Stimulated activated CD4-positive, alpha-beta T cell treated with anti-CD3 and anti-CD28 coated beads, Interleukin-4, amount 100 ng/mL, for 4 hours (primary cell): Measurements from ENCODE around the gene RALBP1.

Source experiments
- DNase-seq, 2 experiments: peaks; one replicate each; pipeline ENCODE4 v3.0.0-alpha.2; 2020

Gene RALBP1

DNA sequence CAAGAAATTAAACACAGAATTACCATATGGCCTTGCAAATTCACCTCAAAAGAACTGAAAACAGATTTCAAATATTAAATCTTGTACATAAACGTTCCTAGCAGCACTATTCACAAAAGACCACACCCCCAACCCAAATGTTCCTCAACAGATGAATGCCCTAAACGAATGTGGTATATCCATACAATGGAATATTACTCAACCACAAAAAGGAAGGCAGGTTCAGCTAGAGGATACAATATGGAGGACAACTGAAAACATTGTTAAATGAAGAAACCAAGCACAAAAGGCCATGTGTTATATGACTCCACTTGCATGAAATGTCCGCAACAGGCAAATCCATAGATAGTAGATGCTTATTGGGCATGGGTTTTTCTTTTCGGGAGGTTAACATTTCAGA is 77.3 kb downstream of the RALBP1 start:
- no peak for DNase-seq

GRCh38 chr18:9557250-9557943 is 82.1 kb downstream of the RALBP1 start:
- no peak for DNase-seq

- no peak for DNase-seq
Observed at GRCh38 chr18:9558387-9559064, 83.2 kb downstream of the RALBP1 start.

DNA sequence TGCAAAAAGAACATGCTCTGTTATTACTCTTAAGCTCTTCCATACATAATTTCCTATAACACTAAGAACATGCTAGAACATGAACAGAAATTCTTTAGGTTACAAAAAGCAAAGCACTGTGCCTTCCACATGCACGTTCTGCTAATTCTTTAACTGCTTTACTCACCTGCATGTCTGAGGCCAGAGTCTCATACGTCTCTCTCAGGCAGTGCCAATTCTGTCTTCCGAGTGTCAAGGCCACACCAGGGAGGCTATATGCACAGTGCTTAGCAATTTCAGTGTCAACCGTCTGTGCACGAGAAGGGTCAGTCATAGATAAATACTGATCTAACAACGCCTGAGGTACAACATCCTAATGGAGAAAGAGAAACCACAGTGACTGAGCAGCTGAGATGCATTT is 83.9 kb downstream of the RALBP1 start:
- no peak for DNase-seq

- no peak for DNase-seq
Observed at GRCh38 chr18:9561759-9562158, 86.4 kb downstream of the RALBP1 start.

GRCh38 chr18:9562584-9562983 is 87.3 kb downstream of the RALBP1 start:
- DNase-seq, result no peak

GRCh38 chr18:9563331-9563730 is 88.0 kb downstream of the RALBP1 start:
- DNase-seq, result no peak

DNA sequence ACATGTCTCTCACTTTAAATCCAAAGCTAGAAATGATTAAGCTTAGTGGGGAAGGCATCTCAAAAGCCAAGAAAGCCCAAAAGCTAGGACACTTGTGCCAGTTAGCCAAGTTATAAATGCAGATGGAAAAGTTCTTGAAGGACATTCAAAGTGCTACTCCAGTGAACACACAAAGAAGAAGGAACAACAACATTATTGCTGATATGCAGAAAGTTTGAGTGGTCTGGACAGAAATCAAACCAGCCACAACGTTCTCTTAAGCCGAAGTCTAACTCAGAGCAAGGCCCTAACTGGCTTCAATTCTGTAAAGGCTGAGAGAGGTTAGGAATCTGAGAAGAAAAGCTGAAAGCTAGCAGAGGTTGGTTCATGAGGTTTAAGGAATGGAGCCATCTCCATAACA is 90.1 kb downstream of the RALBP1 start:
- no peak for DNase-seq

DNA sequence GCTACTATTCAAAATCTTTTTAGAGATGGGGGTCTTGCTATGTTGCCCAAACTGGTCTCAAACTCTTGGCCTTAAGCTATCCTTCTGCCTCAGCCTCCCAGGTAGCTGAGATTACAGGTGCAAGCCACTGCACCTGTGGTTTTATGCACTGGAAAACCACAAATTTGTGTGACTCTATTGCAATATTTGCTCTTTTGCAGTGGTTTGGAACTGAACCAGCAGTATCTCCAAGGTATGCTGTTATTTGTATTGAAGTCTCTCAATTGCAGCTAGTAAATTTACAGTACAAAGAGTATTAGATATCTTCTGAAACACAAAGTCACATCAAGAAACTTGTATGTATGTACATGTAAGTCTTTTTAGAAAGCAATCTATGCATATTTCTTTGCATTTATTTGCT is 92.9 kb downstream of the RALBP1 start:
- no peak for DNase-seq

DNA sequence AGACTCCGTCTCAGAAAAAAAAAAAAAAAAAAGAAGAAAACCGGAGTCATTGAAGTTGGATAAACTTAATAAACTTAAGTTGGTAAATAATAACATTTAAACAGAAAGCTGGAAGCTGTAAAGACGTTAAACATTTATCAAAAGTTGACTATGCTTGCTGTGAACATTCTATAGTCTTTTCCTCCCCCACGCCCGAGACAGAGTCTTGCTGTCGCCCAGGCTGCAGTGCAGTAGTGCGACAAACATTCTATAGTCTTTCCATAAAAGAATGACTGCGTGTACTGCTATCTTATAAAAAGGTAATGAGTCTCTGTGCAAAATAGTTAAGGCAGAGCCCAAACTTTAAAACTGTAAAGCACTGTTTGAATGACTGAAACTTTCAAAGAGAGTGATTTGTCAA is 93.9 kb downstream of the RALBP1 start:
- DNase-seq, result no peak

GRCh38 chr18:9570255-9570654 is 94.9 kb downstream of the RALBP1 start:
- DNase-seq, result no peak

DNA sequence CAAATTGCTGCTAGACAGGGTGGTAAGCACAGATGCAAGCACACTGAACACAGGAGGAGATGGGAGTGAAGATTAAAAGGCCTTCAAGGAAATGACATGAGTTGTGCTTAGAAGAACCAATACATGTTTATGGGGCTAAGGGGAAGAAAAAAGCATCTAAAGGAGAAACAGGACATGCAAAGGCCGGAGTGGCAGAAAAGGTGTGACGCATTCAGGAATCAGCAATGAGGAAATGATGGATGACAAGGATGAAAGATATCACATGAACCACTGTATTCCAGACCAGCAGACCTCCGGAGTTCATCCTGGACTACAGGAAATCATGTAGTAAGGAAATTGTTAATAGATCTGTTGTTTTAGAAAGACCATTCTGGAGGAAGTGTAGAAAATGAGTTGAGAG is 96.2 kb downstream of the RALBP1 start:
- no peak for DNase-seq

- DNase-seq, result no peak
Observed at GRCh38 chr18:9574473-9575115, 99.3 kb downstream of the RALBP1 start.

- no peak for DNase-seq
Observed at GRCh38 chr18:9575558-9575957, 100.2 kb downstream of the RALBP1 start.

- no peak for DNase-seq
Observed at GRCh38 chr18:9577361-9577760, 102.0 kb downstream of the RALBP1 start.

DNA sequence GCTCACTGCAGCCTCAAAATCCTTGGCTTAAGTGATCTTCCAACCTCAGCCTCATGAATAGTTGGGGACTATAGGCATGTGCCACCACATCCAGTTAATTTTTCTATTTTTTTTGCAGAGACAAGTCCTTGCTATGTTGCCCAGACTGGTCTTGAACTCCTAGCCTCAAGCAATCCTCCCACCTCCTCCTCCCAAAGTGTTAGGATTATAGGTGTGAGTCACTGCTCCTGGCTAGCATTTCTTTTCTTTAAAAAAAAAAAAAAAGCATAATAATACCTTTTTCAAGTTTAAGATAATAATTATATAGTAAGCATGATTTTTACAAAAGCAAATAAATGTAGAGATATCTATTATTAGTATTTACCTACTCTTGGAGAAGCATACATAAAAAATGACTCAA is 103.0 kb downstream of the RALBP1 start:
- no peak for DNase-seq

GRCh38 chr18:9581667-9582066 is 106.4 kb downstream of the RALBP1 start:
- no peak for DNase-seq

GRCh38 chr18:9586814-9587213 is 111.5 kb downstream of the RALBP1 start:
- no peak for DNase-seq
